K562 (cell line): Measurements from ENCODE around the gene GFOD1. TPM values are rescaled to one million over a fixed set of nuclear protein-coding genes. Genes with fewer than 3 reads are reported as not detected.

Experiments used
- ATAC-seq: fragments of 200-7000 bp; cut with Tn5 transposase; 3 replicates; pipeline ENCODE4 v1.9.1; 2020; ENCODE audit warnings: moderate library complexity
- BruUV-seq: library from RNA; stranded (reverse); fragments of 400-500 nt; replicated peaks from 2 replicates; lab custom pipeline; 2021; lab: Mats Ljungman, UMichigan
- CTCF ChIA-PET: fragments of 300-600 bp; formaldehyde crosslinking; extraction: SDS; loops from one replicate; lab custom pipeline; 2021; ENCODE audit warnings: low intra/inter-chr PET ratio; lab: Yijun Ruan, JAX
- POLR2A ChIA-PET: fragments of 300-600, 350-650 bp; sonication (Branson Sonifier 250); formaldehyde crosslinking; extraction: SDS; loops from one replicate; lab custom pipeline; 2021; ENCODE audit warnings: antibody characterized with exemption, inconsistent platforms; lab: Yijun Ruan, JAX
- DNase-seq, 4 experiments: peaks; one replicate each; pipeline versions ENCODE4 v3.0.0 to v3.0.0-alpha.2; 2011 to 2018; ENCODE audit warnings: low spot score in 3 of 4, mixed read lengths in 3 of 4; ENCODE audit errors: extremely low read depth in 1 of 4
- FAIRE-seq: peaks from 2 replicates; lab custom pipeline; 2011; peaks lifted over from hg19 to GRCh38; lab: Jason Lieb, UNC
- H2AFZ ChIP-seq: 2 replicates; pipeline ENCODE4 v1.6.0; 2011; ENCODE audit warnings: low read depth, low read length, control low read depth, inconsistent platforms
- H3K27ac ChIP-seq: fragments of 200-600 bp; 3 replicates; pipeline ENCODE4 v1.8.0; 2011; ENCODE audit warnings: low read depth, mild to moderate bottlenecking, control low read depth, inconsistent platforms, low read length, moderate library complexity, mixed read lengths; ENCODE audit errors: extremely low read depth
- H3K27me3 ChIP-seq, 2 experiments: fragments of 300-600 bp in 1 of 2; 2 replicates in 1 of 2; 3 replicates in 1 of 2; pipeline versions ENCODE4 v1.6.0 to v1.8.0; 2011; ENCODE audit warnings: inconsistent platforms in 2 of 2, low read length in 2 of 2, mild to moderate bottlenecking in 1 of 2, mixed read lengths in 1 of 2, moderate library complexity in 1 of 2; ENCODE audit not compliant: control insufficient read depth in 2 of 2, insufficient read depth in 2 of 2
- H3K36me3 ChIP-seq: fragments of 300-600 bp; 3 replicates; pipeline ENCODE4 v1.8.0; 2011; ENCODE audit warnings: mild to moderate bottlenecking, low read length, inconsistent platforms; ENCODE audit not compliant: control insufficient read depth, insufficient read depth
- H3K4me1 ChIP-seq, 2 experiments: fragments of 200-600 bp in 1 of 2; replicated peaks in 1 of 2; 2 replicates in 1 of 2; 3 replicates in 1 of 2; pipeline versions ENCODE4 v1.5.1 to v1.8.0; 2011; ENCODE audit warnings: inconsistent platforms in 2 of 2, low read length in 2 of 2, mild to moderate bottlenecking in 1 of 2, mixed read lengths in 1 of 2, moderate library complexity in 1 of 2; ENCODE audit not compliant: control insufficient read depth in 2 of 2, insufficient read depth in 2 of 2
- H3K4me2 ChIP-seq: 2 replicates; pipeline ENCODE4 v1.6.1; 2011; ENCODE audit warnings: low read length, control low read depth, inconsistent platforms, mixed read lengths; ENCODE audit not compliant: insufficient read depth
- H3K4me3 ChIP-seq: fragments of 200-600 bp; sonication (generic), shearing (Covaris generic); 2 replicates; pipeline ENCODE4 v1.5.1; 2016; ENCODE audit warnings: control low read depth, inconsistent platforms
- H3K79me2 ChIP-seq: fragments of 200-600 bp; 3 replicates; pipeline ENCODE4 v1.8.0; 2011; ENCODE audit warnings: low read length, inconsistent platforms; ENCODE audit not compliant: control insufficient read depth, insufficient read depth
- H3K9ac ChIP-seq, 2 experiments: 2 replicates each; pipeline versions ENCODE4 v1.6.0 to v1.6.1; 2011; ENCODE audit warnings: low read depth in 2 of 2, low read length in 2 of 2, control low read depth in 1 of 2, inconsistent platforms in 1 of 2, mild to moderate bottlenecking in 1 of 2, mixed read lengths in 1 of 2; ENCODE audit not compliant: insufficient read depth in 1 of 2
- H3K9me1 ChIP-seq: one replicate; pipeline ENCODE4 v1.6.0; 2011; ENCODE audit warnings: inconsistent platforms, mild to moderate bottlenecking, low read length, moderate library complexity; ENCODE audit not compliant: control insufficient read depth, insufficient read depth
- H3K9me3 ChIP-seq: replicated peaks from 2 replicates; pipeline ENCODE4 v1.5.1; 2011; ENCODE audit warnings: low read depth, low read length, inconsistent platforms; ENCODE audit not compliant: control insufficient read depth, insufficient read depth
- H4K20me1 ChIP-seq: replicated peaks from 2 replicates; pipeline ENCODE4 v1.6.1; 2011; ENCODE audit warnings: low read length, inconsistent platforms, mixed read lengths; ENCODE audit not compliant: control insufficient read depth, insufficient read depth
- BRCA1 ChIP-seq, 2 experiments: fragments of 450-650 bp in 1 of 2; sonication (generic) in 1 of 2; formaldehyde crosslinking in 1 of 2; IDR thresholded peaks; 2 replicates each; pipeline versions ENCODE4 v1.5.0 to v1.6.1; 2017 to 2020; ENCODE audit warnings: mild to moderate bottlenecking in 1 of 2, missing genetic modification reagents in 1 of 2
- HEY1 ChIP-seq: fragments of 250-450 bp; sonication (Bioruptor Pico); IDR thresholded peaks from 2 replicates; pipeline ENCODE4 v1.5.0; 2020; ENCODE audit warnings: mild to moderate bottlenecking, moderate library complexity, borderline replicate concordance
- NCOA6 ChIP-seq: fragments of 450-650 bp; IDR thresholded peaks from 2 replicates; pipeline ENCODE4 v1.6.1; 2017; ENCODE audit warnings: mild to moderate bottlenecking
- NUFIP1 ChIP-seq: fragments of 450-650 bp; IDR thresholded peaks from 2 replicates; pipeline ENCODE4 v1.6.1; 2018; ENCODE audit not compliant: partially characterized antibody
- RFX1 ChIP-seq: fragments of 450-650 bp; IDR thresholded peaks from 2 replicates; pipeline ENCODE4 v1.6.1; 2016; ENCODE audit warnings: mild to moderate bottlenecking, moderate library complexity
- SRSF3 ChIP-seq: fragments of 200-400 bp; formaldehyde crosslinking; IDR thresholded peaks from 2 replicates; pipeline ENCODE4 v1.6.1; 2016; ENCODE audit warnings: mild to moderate bottlenecking, low read length, moderate library complexity; ENCODE audit not compliant: insufficient read depth
- ZFP30 ChIP-seq: fragments of 250-450 bp; sonication (Bioruptor Pico); IDR thresholded peaks from 2 replicates; pipeline ENCODE4 v1.8.0; 2022; ENCODE audit warnings: moderate library complexity, mild to moderate bottlenecking, inconsistent platforms, borderline replicate concordance
- ZNF408 ChIP-seq: fragments of 250-450 bp; sonication (Bioruptor Pico); IDR thresholded peaks from 2 replicates; pipeline ENCODE4 v1.4.0; 2020; ENCODE audit warnings: low read depth, mild to moderate bottlenecking, moderate library complexity
- WGBS: fragments of 100-300 bp; shearing (Covaris generic); methylation state at CpG from one replicate; pipeline ENCODE4 v1.1.6; 2016; ENCODE audit warnings: low coverage, mixed read lengths; ENCODE audit not compliant: insufficient coverage; ENCODE audit errors: missing lambda C conversion rate; 5-methylcytosine and 5-hydroxymethylcytosine counted together
- in situ Hi-C: fragments of 300-500 bp; cut with MboI; formaldehyde crosslinking; loops from 4 replicates; pipeline ENCODE4 v1.15.0; 2018; ENCODE audit warnings: inconsistent platforms, mixed read lengths
- intact Hi-C: fragments of 100-400 bp; cut with micrococcal nuclease; formaldehyde crosslinking; loops from 2 replicates; pipeline ENCODE4 v1.14.2; 2022
- polyA plus RNA-seq, 8 experiments: library from polyadenylated mRNA; depleted of rRNA in 4 of 8; stranded (reverse) in 5 of 8; unstranded in 3 of 8; fragments of >200 nt; fragmentation: Nextera tagmentation in 2 of 8; fragmentation: Illumina TruSeq in 1 of 8; extraction: Ambion mirVana in 2 of 8; extraction: Trizol in 1 of 8; gene quantifications; 2 replicates each; pipeline versions ENCODE4 v1.2.1 to v1.2.3, GENCODE V29; 2011 to 2014; ENCODE audit warnings: inconsistent platforms in 1 of 8, missing spikeins in 1 of 8
- total RNA-seq, 7 experiments: library from RNA; depleted of rRNA in 6 of 7; stranded (reverse); fragments of >200 nt in 6 of 7; fragmentation: Illumina TruSeq in 2 of 7; extraction: Trizol in 2 of 7; gene quantifications; 2 replicates each; pipeline versions ENCODE4 v1.2.1 to v1.2.3, GENCODE V29; 2011 to 2021; ENCODE audit warnings: low replicate concordance in 1 of 7
- TF ChIP-seq, protein P1 (sequence below): fragments of 450-650 bp; IDR thresholded peaks from 2 replicates; pipeline ENCODE4 v1.7.1; 2018; ENCODE audit warnings: mild to moderate bottlenecking, low read depth; ENCODE audit not compliant: partially characterized antibody
- TF ChIP-seq, protein P2 (sequence below): sonication (generic); formaldehyde crosslinking; IDR thresholded peaks from 2 replicates; pipeline ENCODE4 v1.8.1; 2023; ENCODE audit warnings: mild to moderate bottlenecking, missing genetic modification reagents

The GFOD1 gene
- total and polyA plus RNA-seq, 9 of the 15 experiments (the other 6 are each of a cell fraction or from before 2014, with no cell fraction given), result 3.8 to 12.0 (median 8.2) TPM

DNA sequence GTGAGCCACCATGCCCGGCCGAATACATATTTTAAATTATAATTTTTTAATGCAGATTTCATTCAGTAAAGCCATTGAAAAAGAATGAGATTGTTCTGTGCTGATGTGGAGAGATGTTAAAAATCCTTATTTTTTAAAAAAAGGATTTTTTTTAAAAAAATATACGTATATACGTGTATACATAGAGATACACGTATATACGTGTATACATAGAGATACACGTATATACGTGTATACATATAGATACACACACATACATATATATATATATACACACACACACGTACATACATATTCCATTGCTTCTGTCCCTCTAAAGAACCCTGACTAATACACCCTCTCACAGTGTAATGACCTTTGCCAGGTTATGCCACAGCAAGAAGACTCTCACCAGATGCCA is 135.2 kb downstream of the GFOD1 start (continued):
- TF ChIP-seq, protein P1, sequence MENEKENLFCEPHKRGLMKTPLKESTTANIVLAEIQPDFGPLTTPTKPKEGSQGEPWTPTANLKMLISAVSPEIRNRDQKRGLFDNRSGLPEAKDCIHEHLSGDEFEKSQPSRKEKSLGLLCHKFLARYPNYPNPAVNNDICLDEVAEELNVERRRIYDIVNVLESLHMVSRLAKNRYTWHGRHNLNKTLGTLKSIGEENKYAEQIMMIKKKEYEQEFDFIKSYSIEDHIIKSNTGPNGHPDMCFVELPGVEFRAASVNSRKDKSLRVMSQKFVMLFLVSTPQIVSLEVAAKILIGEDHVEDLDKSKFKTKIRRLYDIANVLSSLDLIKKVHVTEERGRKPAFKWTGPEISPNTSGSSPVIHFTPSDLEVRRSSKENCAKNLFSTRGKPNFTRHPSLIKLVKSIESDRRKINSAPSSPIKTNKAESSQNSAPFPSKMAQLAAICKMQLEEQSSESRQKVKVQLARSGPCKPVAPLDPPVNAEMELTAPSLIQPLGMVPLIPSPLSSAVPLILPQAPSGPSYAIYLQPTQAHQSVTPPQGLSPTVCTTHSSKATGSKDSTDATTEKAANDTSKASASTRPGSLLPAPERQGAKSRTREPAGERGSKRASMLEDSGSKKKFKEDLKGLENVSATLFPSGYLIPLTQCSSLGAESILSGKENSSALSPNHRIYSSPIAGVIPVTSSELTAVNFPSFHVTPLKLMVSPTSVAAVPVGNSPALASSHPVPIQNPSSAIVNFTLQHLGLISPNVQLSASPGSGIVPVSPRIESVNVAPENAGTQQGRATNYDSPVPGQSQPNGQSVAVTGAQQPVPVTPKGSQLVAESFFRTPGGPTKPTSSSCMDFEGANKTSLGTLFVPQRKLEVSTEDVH, result no peak
- TF ChIP-seq SRSF3 (no peak), NUFIP1 (no peak), NCOA6 (no peak), HEY1 (CRISPR knock-in tag) (no peak), ZNF408 (CRISPR knock-in tag) (peak; percentile 74; the same call in 1 of the 2 replicates), ZFP30 (CRISPR knock-in tag) (no peak), BRCA1 (IDR thresholded peaks at IDR 0.05) (no peak), BRCA1 (CRISPR knock-in tag; IDR thresholded peaks at IDR 0.05) (no peak)

DNA sequence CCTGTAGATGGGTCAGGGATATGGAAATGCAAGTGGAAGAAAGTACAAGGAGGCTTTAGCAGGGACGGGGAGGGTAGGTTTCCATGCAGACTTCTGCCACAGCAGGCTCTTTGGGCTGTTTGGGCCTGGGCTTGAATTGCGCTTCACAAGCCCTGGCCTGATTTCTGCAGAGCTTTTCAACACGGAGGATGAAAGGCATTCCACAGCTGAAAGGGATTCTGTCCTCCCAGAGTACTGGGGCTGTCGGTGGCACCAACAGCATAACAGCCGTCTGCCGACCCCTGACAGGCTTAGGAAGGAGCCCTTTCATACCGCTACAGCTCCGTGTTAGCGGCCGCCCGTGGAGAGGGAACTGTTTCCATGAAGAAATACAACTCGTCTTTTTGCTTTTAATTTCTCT is 136.1 kb downstream of the GFOD1 start:
- WGBS, result 78% methylated on average over 12 of the region's 12 CpGs
- no TSS peak for BruUV-seq
- POLR2A ChIA-PET, result interaction anchor here (0.5 kb wide), 1 partner anchor 128 kb away, joined by 4 read pairs; no protein-coding TSS in a partner anchor
- in situ Hi-C loops (no loop called here), intact Hi-C loops (no loop called here)
- H3K27ac ChIP-seq, result no peak overlapping the region
- H3K9ac ChIP-seq, result no peak overlapping the region
- CTCF ChIA-PET, result no interaction called here
- peaks cover 18 to 30% of the 10 kb centered on the region in 2 experiments for H3K4me1 ChIP-seq
- FAIRE-seq (no peak), ATAC-seq (no peak), DNase-seq (no peak)
- no peaks in the 10 kb centered on the region for H3K36me3 ChIP-seq
- peaks cover 10% of the 10 kb centered on the region for H4K20me1 ChIP-seq
- no peak overlapping the region for H3K4me3 ChIP-seq
- H3K79me2 ChIP-seq, result no peaks in the 10 kb centered on the region
- no peaks in the 10 kb centered on the region for H3K9me3 ChIP-seq
- H3K27me3 ChIP-seq, result no peaks in the 10 kb centered on the region
- no peak overlapping the region for H3K4me2 ChIP-seq
- H2AFZ ChIP-seq, result no peak overlapping the region
- TF ChIP-seq, protein P2, sequence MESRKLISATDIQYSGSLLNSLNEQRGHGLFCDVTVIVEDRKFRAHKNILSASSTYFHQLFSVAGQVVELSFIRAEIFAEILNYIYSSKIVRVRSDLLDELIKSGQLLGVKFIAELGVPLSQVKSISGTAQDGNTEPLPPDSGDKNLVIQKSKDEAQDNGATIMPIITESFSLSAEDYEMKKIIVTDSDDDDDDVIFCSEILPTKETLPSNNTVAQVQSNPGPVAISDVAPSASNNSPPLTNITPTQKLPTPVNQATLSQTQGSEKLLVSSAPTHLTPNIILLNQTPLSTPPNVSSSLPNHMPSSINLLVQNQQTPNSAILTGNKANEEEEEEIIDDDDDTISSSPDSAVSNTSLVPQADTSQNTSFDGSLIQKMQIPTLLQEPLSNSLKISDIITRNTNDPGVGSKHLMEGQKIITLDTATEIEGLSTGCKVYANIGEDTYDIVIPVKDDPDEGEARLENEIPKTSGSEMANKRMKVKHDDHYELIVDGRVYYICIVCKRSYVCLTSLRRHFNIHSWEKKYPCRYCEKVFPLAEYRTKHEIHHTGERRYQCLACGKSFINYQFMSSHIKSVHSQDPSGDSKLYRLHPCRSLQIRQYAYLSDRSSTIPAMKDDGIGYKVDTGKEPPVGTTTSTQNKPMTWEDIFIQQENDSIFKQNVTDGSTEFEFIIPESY (CRISPR knock-in tag), result peak; percentile 89
- no peak for TF ChIP-seq RFX1
- H3K9me1 ChIP-seq, result peaks cover 2% of the 10 kb centered on the region
